Liver (tissue), 9 donors: ENCODE data around the gene SHB. TPM values are rescaled to one million over a fixed set of nuclear protein-coding genes. Genes with fewer than 3 reads are reported as not detected.

ENCODE experiments used
- DNase-seq: peaks from one replicate; pipeline ENCODE4 v3.0.0-alpha.2; 2017; ENCODE audit warnings: low spot score
- H3K27ac ChIP-seq, 2 donors: one replicate each; pipeline ENCODE4 v1.7.0; 2013; ENCODE audit warnings: inconsistent platforms in 2 of 2, low read length in 2 of 2, control low read depth in 1 of 2, low read depth in 1 of 2, mild to moderate bottlenecking in 1 of 2
- H3K27me3 ChIP-seq, 4 donors: one replicate each; pipeline versions ENCODE4 v1.6.1 to v1.7.0; 2013; ENCODE audit warnings: low read length in 3 of 4, inconsistent platforms in 1 of 4, mild to moderate bottlenecking in 1 of 4, moderate library complexity in 1 of 4; ENCODE audit not compliant: control insufficient read depth in 4 of 4, insufficient read depth in 4 of 4
- H3K36me3 ChIP-seq, 4 donors: one replicate each; pipeline versions ENCODE4 v1.6.1 to v1.7.0; 2013; ENCODE audit warnings: low read length in 3 of 4, mild to moderate bottlenecking in 3 of 4, low read depth in 1 of 4, moderate library complexity in 1 of 4; ENCODE audit not compliant: control insufficient read depth in 4 of 4, insufficient read depth in 3 of 4
- H3K4me1 ChIP-seq, 4 donors: one replicate each; pipeline versions ENCODE4 v1.6.1 to v1.7.0; 2013; ENCODE audit warnings: low read length in 3 of 4, mild to moderate bottlenecking in 3 of 4, moderate library complexity in 1 of 4; ENCODE audit not compliant: control insufficient read depth in 4 of 4, insufficient read depth in 4 of 4
- H3K4me3 ChIP-seq, 3 donors: one replicate each; pipeline versions ENCODE4 v1.6.1 to v1.7.0; 2013; ENCODE audit warnings: low read length in 3 of 3, control low read depth in 1 of 3, low read depth in 1 of 3, mild to moderate bottlenecking in 1 of 3
- H3K9ac ChIP-seq, 2 donors: one replicate each; pipeline ENCODE4 v1.7.0; 2013; ENCODE audit warnings: low read length in 2 of 2, mild to moderate bottlenecking in 2 of 2, moderate library complexity in 2 of 2, control low read depth in 1 of 2, low read depth in 1 of 2
- H3K9me3 ChIP-seq, 4 donors: one replicate each; pipeline versions ENCODE4 v1.6.1 to v1.7.0; 2013; ENCODE audit warnings: low read length in 3 of 4; ENCODE audit not compliant: control insufficient read depth in 4 of 4
- EGR1 ChIP-seq, 2 donors: IDR thresholded peaks; 2 replicates each; pipeline ENCODE4 v1.6.1; 2016 to 2018; ENCODE audit warnings: antibody characterized with exemption in 2 of 2, low read depth in 2 of 2
- FOXA1 ChIP-seq: IDR thresholded peaks from 2 replicates; pipeline ENCODE4 v1.6.1; 2016; ENCODE audit warnings: antibody characterized with exemption
- GABPA ChIP-seq, 2 donors: IDR thresholded peaks in 1 of 2; conservative IDR thresholded peaks in 1 of 2; 2 replicates each; pipeline ENCODE4 v1.6.1; 2016; ENCODE audit warnings: antibody characterized with exemption in 2 of 2, mild to moderate bottlenecking in 1 of 2, moderate library complexity in 1 of 2
- HNF4G ChIP-seq: IDR thresholded peaks from 2 replicates; pipeline ENCODE4 v1.6.1; 2016; ENCODE audit warnings: antibody characterized with exemption
- JUND ChIP-seq, 2 donors: IDR thresholded peaks; 2 replicates each; pipeline ENCODE4 v1.6.1; 2016; ENCODE audit warnings: antibody characterized with exemption in 2 of 2
- NR2F2 ChIP-seq: IDR thresholded peaks from 2 replicates; pipeline ENCODE4 v1.6.1; 2016; ENCODE audit warnings: antibody characterized with exemption
- RAD21 ChIP-seq, 2 donors: IDR thresholded peaks; 2 replicates each; pipeline ENCODE4 v1.6.1; 2016; ENCODE audit warnings: antibody characterized with exemption in 2 of 2, mild to moderate bottlenecking in 2 of 2
- RXRA ChIP-seq, 2 donors: IDR thresholded peaks; 2 replicates each; pipeline ENCODE4 v1.6.1; 2017 to 2018; ENCODE audit warnings: antibody characterized with exemption in 2 of 2, mild to moderate bottlenecking in 1 of 2
- SP1 ChIP-seq: IDR thresholded peaks from 2 replicates; pipeline ENCODE4 v1.6.1; 2018; ENCODE audit warnings: antibody characterized with exemption, mild to moderate bottlenecking
- TAF1 ChIP-seq: conservative IDR thresholded peaks from 2 replicates; pipeline ENCODE4 v1.6.1; 2016; ENCODE audit warnings: antibody characterized with exemption, mild to moderate bottlenecking
- YY1 ChIP-seq: IDR thresholded peaks from 2 replicates; pipeline ENCODE4 v1.6.1; 2016; ENCODE audit warnings: antibody characterized with exemption, mild to moderate bottlenecking
- WGBS: extraction: QIAGEN DNeasy Blood & Tissue Kit; methylation state at CpG from one replicate; pipeline ENCODE4 v1.1.7; 2013; 5-methylcytosine and 5-hydroxymethylcytosine counted together
- polyA plus RNA-seq, 2 donors: library from polyadenylated mRNA; stranded (reverse) in 1 of 2; unstranded in 1 of 2; fragments of 200-250 nt in 1 of 2; fragments of >200 nt in 1 of 2; fragmentation: Nextera tagmentation in 1 of 2; extraction: Ambion mirVana in 1 of 2; gene quantifications; one replicate each; pipeline versions ENCODE4 v1.2.1 to v1.2.3, GENCODE V29; 2013 to 2015
- total RNA-seq, 2 donors: library from RNA; depleted of rRNA; stranded (reverse); fragments of >200 nt; gene quantifications; one replicate each; pipeline ENCODE4 v1.2.3, GENCODE V29; 2014
- TF ChIP-seq, protein P1 (sequence below): fragments of 150-350 bp; IDR thresholded peaks from 2 replicates; pipeline ENCODE4 v1.5.1; 2017; ENCODE audit warnings: improper control_type of control experiment, low read depth, low read length; ENCODE audit not compliant: missing input control
- TF ChIP-seq, protein P2 (sequence below): IDR thresholded peaks from 2 replicates; pipeline ENCODE4 v1.6.1; 2016; ENCODE audit warnings: antibody characterized with exemption
- TF ChIP-seq, protein P3 (sequence below): IDR thresholded peaks from 2 replicates; pipeline ENCODE4 v1.6.1; 2016; ENCODE audit warnings: antibody characterized with exemption, mild to moderate bottlenecking
- TF ChIP-seq, protein P4 (sequence below): IDR thresholded peaks from 2 replicates; pipeline ENCODE4 v1.6.1; 2016; ENCODE audit warnings: antibody characterized with exemption
- donor health status: healthy.
- donor health status: healthy.
- donor health status: healthy.
- donor health status: healthy.
- donor health status: healthy.

Gene SHB
- total and polyA plus RNA-seq, 4 donors, result 3.4 to 17.3 (median 7.0) TPM

DNA sequence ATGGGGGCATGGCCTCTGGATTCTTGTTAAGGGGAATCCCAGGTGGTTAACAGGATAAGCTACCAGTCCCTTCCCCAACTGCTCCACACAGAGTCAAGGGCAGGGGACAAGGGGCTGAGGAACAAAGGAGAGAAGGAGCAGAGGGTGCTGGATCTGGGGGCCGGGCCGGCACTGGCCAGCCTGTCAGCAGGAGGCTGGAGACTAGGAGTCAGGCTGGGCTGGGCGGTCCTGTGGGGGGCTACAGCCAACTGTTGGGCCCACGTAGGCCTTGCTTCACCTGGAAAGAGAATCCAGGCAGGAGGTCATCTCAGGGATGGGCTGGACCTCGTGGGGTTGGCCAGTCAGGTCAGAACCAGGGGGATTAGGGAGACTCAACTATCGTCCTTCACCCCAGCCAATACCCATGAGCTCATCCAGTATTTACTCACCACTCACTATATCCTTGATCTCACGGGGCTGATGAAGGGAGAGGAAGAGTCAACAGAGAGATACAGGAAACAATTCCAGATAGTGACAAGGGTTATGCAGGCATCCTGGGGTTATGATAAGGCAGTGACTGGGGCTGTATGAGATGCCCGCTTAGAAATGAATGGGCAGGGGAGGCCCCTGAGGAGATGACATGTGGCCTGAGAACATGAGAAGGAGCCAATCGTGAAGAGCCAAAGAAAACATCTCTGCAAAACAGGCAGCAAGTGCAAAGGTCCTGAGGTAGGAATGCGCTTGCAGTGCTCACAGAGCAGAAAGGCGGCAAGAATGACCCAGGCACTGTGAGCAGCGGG is 117.2 kb downstream of the SHB start (continued):
- TF ChIP-seq, protein P1, sequence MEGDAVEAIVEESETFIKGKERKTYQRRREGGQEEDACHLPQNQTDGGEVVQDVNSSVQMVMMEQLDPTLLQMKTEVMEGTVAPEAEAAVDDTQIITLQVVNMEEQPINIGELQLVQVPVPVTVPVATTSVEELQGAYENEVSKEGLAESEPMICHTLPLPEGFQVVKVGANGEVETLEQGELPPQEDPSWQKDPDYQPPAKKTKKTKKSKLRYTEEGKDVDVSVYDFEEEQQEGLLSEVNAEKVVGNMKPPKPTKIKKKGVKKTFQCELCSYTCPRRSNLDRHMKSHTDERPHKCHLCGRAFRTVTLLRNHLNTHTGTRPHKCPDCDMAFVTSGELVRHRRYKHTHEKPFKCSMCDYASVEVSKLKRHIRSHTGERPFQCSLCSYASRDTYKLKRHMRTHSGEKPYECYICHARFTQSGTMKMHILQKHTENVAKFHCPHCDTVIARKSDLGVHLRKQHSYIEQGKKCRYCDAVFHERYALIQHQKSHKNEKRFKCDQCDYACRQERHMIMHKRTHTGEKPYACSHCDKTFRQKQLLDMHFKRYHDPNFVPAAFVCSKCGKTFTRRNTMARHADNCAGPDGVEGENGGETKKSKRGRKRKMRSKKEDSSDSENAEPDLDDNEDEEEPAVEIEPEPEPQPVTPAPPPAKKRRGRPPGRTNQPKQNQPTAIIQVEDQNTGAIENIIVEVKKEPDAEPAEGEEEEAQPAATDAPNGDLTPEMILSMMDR, result no peak

DNA sequence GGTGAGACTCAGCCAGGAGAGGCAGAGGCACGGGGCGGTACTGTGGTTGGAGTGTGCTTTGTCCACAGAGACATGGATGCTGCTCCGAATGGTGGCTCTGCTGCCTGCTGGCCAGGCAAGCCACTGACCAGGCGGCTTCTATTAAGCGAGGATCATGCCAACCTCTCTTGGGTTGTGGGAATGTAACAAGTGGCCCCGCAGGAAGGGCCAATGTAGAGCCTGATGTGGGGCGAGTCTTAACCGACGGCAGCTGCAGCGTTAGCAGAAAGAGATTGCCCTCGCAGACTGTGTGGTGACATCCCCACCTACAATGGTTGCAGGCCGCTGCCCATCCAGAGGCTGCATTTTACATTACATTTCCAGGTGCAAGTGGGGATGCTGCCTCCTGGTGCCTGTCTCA is 118.5 kb downstream of the SHB start:
- TF ChIP-seq FOXA1 (no peak), RAD21 (IDR thresholded peaks at IDR 0.05) (no peak), TAF1 (no peak)
- Histone ChIP-seq H3K27me3 (no peaks in the 10 kb centered on the region), H3K4me1 (no peaks in the 10 kb centered on the region), H3K27ac (no peak overlapping the region), H3K4me3 (no peak overlapping the region), H3K9ac (no peak overlapping the region), H3K36me3 (peaks cover 12 to 87% (median 54%) of the 10 kb centered on the region in 4 donors), H3K9me3 (no peaks in the 10 kb centered on the region)
- DNase-seq, result no peak
- WGBS, result 97% methylated on average over 12 of the region's 12 CpGs

DNA sequence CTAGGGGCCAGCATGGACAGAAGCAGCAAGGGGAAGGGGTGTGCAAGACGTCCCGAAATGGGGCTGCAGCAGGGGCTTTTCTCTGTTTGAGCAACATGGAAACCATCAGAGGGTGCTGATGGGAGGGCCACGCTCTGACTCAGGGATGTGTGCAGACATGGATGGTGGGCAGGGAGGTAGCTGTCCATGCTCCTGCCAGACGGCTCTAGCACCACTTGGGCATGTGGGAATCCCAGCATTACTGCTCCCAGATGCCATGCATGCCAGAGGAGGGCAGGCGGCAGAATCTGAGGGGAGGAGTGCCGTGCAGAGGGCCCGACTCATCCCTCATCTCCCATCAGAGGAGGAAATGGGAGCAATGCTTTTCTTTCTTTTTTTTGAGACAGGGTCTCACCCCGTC is 119.5 kb downstream of the SHB start:
- H3K9me3 ChIP-seq, result no peaks in the 10 kb centered on the region
- TF ChIP-seq, protein P2, sequence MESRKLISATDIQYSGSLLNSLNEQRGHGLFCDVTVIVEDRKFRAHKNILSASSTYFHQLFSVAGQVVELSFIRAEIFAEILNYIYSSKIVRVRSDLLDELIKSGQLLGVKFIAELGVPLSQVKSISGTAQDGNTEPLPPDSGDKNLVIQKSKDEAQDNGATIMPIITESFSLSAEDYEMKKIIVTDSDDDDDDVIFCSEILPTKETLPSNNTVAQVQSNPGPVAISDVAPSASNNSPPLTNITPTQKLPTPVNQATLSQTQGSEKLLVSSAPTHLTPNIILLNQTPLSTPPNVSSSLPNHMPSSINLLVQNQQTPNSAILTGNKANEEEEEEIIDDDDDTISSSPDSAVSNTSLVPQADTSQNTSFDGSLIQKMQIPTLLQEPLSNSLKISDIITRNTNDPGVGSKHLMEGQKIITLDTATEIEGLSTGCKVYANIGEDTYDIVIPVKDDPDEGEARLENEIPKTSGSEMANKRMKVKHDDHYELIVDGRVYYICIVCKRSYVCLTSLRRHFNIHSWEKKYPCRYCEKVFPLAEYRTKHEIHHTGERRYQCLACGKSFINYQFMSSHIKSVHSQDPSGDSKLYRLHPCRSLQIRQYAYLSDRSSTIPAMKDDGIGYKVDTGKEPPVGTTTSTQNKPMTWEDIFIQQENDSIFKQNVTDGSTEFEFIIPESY, result no peak
- no peak for TF ChIP-seq EGR1 (IDR thresholded peaks at IDR 0.05; ENCODE audit: low read depth in 2 of 2)
- TF ChIP-seq TAF1, result no peak
- TF ChIP-seq GABPA (IDR thresholded peaks at IDR 0.05 in 1 of 2, conservative IDR thresholded peaks at IDR 0.05 in 1 of 2), result no peak
- 92% methylated on average over 8 of the region's 8 CpGs for WGBS

DNA sequence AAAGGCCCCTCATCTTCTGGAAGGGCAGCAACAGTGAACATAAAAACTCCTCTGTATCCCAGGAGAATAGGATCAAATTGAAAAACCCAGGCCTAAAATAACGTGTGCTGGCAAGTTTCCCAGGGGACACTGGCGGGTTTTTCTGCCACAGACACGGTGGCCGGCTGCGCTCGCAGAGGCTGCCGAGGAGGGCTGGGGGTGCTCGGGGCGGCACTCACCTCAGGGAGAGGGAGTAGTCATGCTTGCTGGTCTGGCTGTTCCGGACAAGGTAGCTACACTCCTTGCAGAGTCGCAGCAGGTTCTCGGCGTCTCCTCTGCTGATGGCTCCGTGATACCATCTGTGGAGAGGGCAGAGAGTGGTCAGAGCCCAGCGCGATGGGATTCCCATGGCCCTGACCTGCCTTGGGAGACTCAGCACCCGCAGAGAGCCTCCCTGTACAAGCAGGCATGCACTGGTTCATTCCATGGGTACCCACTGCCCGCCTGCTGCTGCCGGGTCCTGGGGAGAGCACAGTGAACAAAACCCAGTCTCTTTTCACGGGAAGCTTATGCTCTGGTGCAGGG is 120.5 kb downstream of the SHB start:
- DNase-seq, result no peak
- no peaks in the 10 kb centered on the region for H3K27me3 ChIP-seq
- no peak overlapping the region for H3K9ac ChIP-seq
- no peaks in the 10 kb centered on the region for H3K9me3 ChIP-seq
- H3K4me1 ChIP-seq, result no peaks in the 10 kb centered on the region
- H3K36me3 ChIP-seq, result peaks cover 8 to 79% (median 57%) of the 10 kb centered on the region in 4 donors
- H3K4me3 ChIP-seq, result no peak overlapping the region
- 96% methylated on average over 20 of the region's 20 CpGs for WGBS
- H3K27ac ChIP-seq, result no peak overlapping the region
- TF ChIP-seq, protein P3, sequence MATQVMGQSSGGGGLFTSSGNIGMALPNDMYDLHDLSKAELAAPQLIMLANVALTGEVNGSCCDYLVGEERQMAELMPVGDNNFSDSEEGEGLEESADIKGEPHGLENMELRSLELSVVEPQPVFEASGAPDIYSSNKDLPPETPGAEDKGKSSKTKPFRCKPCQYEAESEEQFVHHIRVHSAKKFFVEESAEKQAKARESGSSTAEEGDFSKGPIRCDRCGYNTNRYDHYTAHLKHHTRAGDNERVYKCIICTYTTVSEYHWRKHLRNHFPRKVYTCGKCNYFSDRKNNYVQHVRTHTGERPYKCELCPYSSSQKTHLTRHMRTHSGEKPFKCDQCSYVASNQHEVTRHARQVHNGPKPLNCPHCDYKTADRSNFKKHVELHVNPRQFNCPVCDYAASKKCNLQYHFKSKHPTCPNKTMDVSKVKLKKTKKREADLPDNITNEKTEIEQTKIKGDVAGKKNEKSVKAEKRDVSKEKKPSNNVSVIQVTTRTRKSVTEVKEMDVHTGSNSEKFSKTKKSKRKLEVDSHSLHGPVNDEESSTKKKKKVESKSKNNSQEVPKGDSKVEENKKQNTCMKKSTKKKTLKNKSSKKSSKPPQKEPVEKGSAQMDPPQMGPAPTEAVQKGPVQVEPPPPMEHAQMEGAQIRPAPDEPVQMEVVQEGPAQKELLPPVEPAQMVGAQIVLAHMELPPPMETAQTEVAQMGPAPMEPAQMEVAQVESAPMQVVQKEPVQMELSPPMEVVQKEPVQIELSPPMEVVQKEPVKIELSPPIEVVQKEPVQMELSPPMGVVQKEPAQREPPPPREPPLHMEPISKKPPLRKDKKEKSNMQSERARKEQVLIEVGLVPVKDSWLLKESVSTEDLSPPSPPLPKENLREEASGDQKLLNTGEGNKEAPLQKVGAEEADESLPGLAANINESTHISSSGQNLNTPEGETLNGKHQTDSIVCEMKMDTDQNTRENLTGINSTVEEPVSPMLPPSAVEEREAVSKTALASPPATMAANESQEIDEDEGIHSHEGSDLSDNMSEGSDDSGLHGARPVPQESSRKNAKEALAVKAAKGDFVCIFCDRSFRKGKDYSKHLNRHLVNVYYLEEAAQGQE, result no peak
- TF ChIP-seq SP1 (no peak), NR2F2 (no peak), HNF4G (no peak), RXRA (IDR thresholded peaks at IDR 0.05) (no peak), YY1 (no peak), JUND (IDR thresholded peaks at IDR 0.05) (no peak), GABPA (IDR thresholded peaks at IDR 0.05 in 1 of 2, conservative IDR thresholded peaks at IDR 0.05 in 1 of 2) (no peak), TAF1 (no peak), FOXA1 (no peak), RAD21 (IDR thresholded peaks at IDR 0.05) (no peak)
- TF ChIP-seq, protein P2, result no peak
- TF ChIP-seq, protein P4, sequence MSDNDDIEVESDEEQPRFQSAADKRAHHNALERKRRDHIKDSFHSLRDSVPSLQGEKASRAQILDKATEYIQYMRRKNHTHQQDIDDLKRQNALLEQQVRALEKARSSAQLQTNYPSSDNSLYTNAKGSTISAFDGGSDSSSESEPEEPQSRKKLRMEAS, result no peak

More for the DNA sequence above, 119.5 kb downstream of the SHB start:
- no peaks in the 10 kb centered on the region for H3K4me1 ChIP-seq
- no peak overlapping the region for H3K4me3 ChIP-seq
- H3K9ac ChIP-seq, result no peak overlapping the region
- no peaks in the 10 kb centered on the region for H3K27me3 ChIP-seq
- H3K36me3 ChIP-seq, result peaks cover 12 to 86% (median 59%) of the 10 kb centered on the region in 4 donors
- DNase-seq, result no peak
- no peak overlapping the region for H3K27ac ChIP-seq
